ENCODE measurements around the gene UBC. TPM values are rescaled to one million over a fixed set of nuclear protein-coding genes. Genes with fewer than 3 reads are reported as not detected.

The UBC gene
- total and polyA plus RNA-seq, 9 of the 15 experiments (the other 6 are each of a cell fraction or from before 2014, with no cell fraction given), result 533 to 1,153 (median 813) TPM

- TF ChIP-seq RBFOX2 (IDR thresholded peaks at IDR 0.05; ENCODE audit: low read depth, low read length) (no peak), ZNF347 (CRISPR knock-in tag; IDR thresholded peaks at IDR 0.05; ENCODE audit: low read depth) (no peak), MTA2 (IDR thresholded peaks at IDR 0.05; ENCODE audit: low read depth) (peak; percentile 51), HMGN3 (IDR thresholded peaks at IDR 0.05; ENCODE audit: borderline replicate concordance, extremely low read depth, insufficient read length, low read depth, low read length) (no peak), SAFB2 (IDR thresholded peaks at IDR 0.05; ENCODE audit: borderline replicate concordance, low read depth, low read length, severe bottlenecking) (no peak), HDAC1 (IDR thresholded peaks at IDR 0.05) (peak in 1 of 2 experiments; percentile 53; a peak in 2 of 4 replicates), NR4A1 (CRISPR knock-in tag; IDR thresholded peaks at IDR 0.05) (no peak), NR4A1 (tag; IDR thresholded peaks at IDR 0.05) (no peak), RBM17 (IDR thresholded peaks at IDR 0.05; ENCODE audit: borderline replicate concordance, low read depth, low read length) (no peak), PHF21A (IDR thresholded peaks at IDR 0.05; ENCODE audit: borderline replicate concordance, low read depth) (no peak; the same call in 1 of the 2 replicates), ATF2 (CRISPR knock-in tag; IDR thresholded peaks at IDR 0.05) (no peak), MAFF (IDR thresholded peaks at IDR 0.05; ENCODE audit: low read length) (no peak), IRF2 (CRISPR knock-in tag; IDR thresholded peaks at IDR 0.05) (no peak), TAF9B (IDR thresholded peaks at IDR 0.05; ENCODE audit: partially characterized antibody) (no peak), BDP1 (IDR thresholded peaks at IDR 0.05; ENCODE audit: insufficient read depth, insufficient read length) (no peak), HNRNPK (IDR thresholded peaks at IDR 0.05; ENCODE audit: low read depth, low read length, poor library complexity, severe bottlenecking) (no peak), ILF3 (IDR thresholded peaks at IDR 0.05; ENCODE audit: borderline replicate concordance) (no peak), HLTF (IDR thresholded peaks at IDR 0.05) (peak; percentile 88; the same call in 1 of the 2 replicates), E2F3 (CRISPR knock-in tag; IDR thresholded peaks at IDR 0.05) (no peak), SRSF7 (optimal IDR thresholded peaks at IDR 0.05; ENCODE audit: low read depth, low read length) (no peak), RBM22 (IDR thresholded peaks at IDR 0.05; ENCODE audit: low read depth, low read length, poor library complexity, severe bottlenecking) (no peak), CBX2 (IDR thresholded peaks at IDR 0.05; ENCODE audit: insufficient read depth, low read length, poor library complexity, severe bottlenecking) (no peak), SP1 (CRISPR knock-in tag; IDR thresholded peaks at IDR 0.05) (no peak), CBFB (CRISPR knock-in tag; IDR thresholded peaks at IDR 0.05) (no peak), PURB (CRISPR knock-in tag; IDR thresholded peaks at IDR 0.05; ENCODE audit: low read depth) (no peak)
Measured at GRCh38 chr12:124883263-124884130, 31.0 kb downstream of the UBC start (continued).

All from K562 (cell line).